Measurements from ENCODE around the gene SLC23A2. TPM values are rescaled to one million over a fixed set of nuclear protein-coding genes. Genes with fewer than 3 reads are reported as not detected.

Gene SLC23A2
- polyA plus RNA-seq, 1 donor from 2014 or later, result 38.3 TPM

- no peak overlapping the region for H3K27ac ChIP-seq (ENCODE audit: low read length)
- H3K4me2 ChIP-seq (ENCODE audit: low read length), result no peak overlapping the region
- H3K27me3 ChIP-seq (ENCODE audit: insufficient read depth, low read depth, low read length), result no peaks in the 10 kb centered on the region
- peaks cover 4% of the 10 kb centered on the region for H3K36me3 ChIP-seq (ENCODE audit: insufficient read depth, low read length)
- no peak overlapping the region for H3K4me3 ChIP-seq (ENCODE audit: low read length)
- H4K20me1 ChIP-seq (ENCODE audit: insufficient read depth), result no peaks in the 10 kb centered on the region
- no peak overlapping the region for H3K9ac ChIP-seq (ENCODE audit: low read length)
- no peaks in the 10 kb centered on the region for H3K79me2 ChIP-seq (replicated peaks; ENCODE audit: insufficient read depth, low read length)
- H3F3A ChIP-seq (ENCODE audit: insufficient read depth, low read length, poor library complexity, severe bottlenecking), result no peaks in the 10 kb centered on the region
- no peak for TF ChIP-seq CTCF (IDR thresholded peaks at IDR 0.05; ENCODE audit: poor library complexity, severe bottlenecking)
- TF ChIP-seq SMC3 (conservative IDR thresholded peaks at IDR 0.05; ENCODE audit: poor library complexity), result no peak
- TF ChIP-seq EZH2 (IDR thresholded peaks at IDR 0.05; ENCODE audit: borderline replicate concordance, insufficient read depth, low read length, poor library complexity, severe bottlenecking), result no peak
- H2AFZ ChIP-seq (ENCODE audit: low read depth, low read length), result no peak overlapping the region
- no peaks in the 10 kb centered on the region for H3K9me3 ChIP-seq (ENCODE audit: low read length)
- no peaks in the 10 kb centered on the region for H3K9me2 ChIP-seq (ENCODE audit: insufficient read depth, low read length)
These were observed 125.0 kb downstream of the SLC23A2 start for GRCh38 chr20:4876301-4876700.

DNA sequence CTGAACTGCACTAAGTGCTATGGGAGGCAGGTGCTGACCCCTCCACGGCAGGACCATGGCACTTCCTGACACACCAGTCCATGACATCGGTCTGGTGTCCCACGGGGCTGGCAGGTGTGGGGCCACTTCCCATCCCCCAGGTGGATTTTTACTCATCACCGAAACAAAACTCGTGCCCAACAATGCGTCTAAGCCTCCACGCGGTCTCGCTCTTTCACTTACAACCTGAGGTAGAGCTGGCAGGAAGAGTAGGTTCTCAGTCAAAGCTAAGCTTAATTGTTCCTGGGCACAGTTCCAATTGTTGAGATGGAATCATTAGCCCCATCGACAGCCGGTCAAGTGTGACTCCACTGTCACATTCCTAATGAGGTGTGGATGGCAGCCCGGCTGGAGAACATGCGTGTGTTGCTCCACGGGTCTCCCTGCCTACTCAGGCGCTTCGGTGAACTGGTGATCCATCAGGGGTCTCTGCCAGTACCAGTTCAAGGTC, 125.7 kb downstream of the SLC23A2 start:
- no peaks in the 10 kb centered on the region for H4K20me1 ChIP-seq (ENCODE audit: insufficient read depth)
- no peaks in the 10 kb centered on the region for H3K9me3 ChIP-seq (ENCODE audit: low read length)
- H3K27me3 ChIP-seq (ENCODE audit: insufficient read depth, low read depth, low read length), result no peaks in the 10 kb centered on the region
- no peak overlapping the region for H3K27ac ChIP-seq (ENCODE audit: low read length)
- no peaks in the 10 kb centered on the region for H3F3A ChIP-seq (ENCODE audit: insufficient read depth, low read length, poor library complexity, severe bottlenecking)
- no peak overlapping the region for H3K4me2 ChIP-seq (ENCODE audit: low read length)
- peaks cover 4% of the 10 kb centered on the region for H3K36me3 ChIP-seq (ENCODE audit: insufficient read depth, low read length)
- H3K9ac ChIP-seq (ENCODE audit: low read length), result no peak overlapping the region
- no peaks in the 10 kb centered on the region for H3K9me2 ChIP-seq (ENCODE audit: insufficient read depth, low read length)
- no peak overlapping the region for H3K4me3 ChIP-seq (ENCODE audit: low read length)
- TF ChIP-seq SMC3 (conservative IDR thresholded peaks at IDR 0.05; ENCODE audit: poor library complexity), result no peak
- TF ChIP-seq EP300 (conservative IDR thresholded peaks at IDR 0.05; ENCODE audit: poor library complexity, severe bottlenecking), result no peak
- no peak for TF ChIP-seq MXI1 (conservative IDR thresholded peaks at IDR 0.05; ENCODE audit: poor library complexity, severe bottlenecking)
- TF ChIP-seq RAD21 (conservative IDR thresholded peaks at IDR 0.05), result no peak
- no peak for TF ChIP-seq REST (IDR thresholded peaks at IDR 0.05; ENCODE audit: borderline replicate concordance)
- no peak for TF ChIP-seq CTCF (IDR thresholded peaks at IDR 0.05; ENCODE audit: poor library complexity, severe bottlenecking)
- TF ChIP-seq EZH2 (IDR thresholded peaks at IDR 0.05; ENCODE audit: borderline replicate concordance, insufficient read depth, low read length, poor library complexity, severe bottlenecking), result no peak
- TF ChIP-seq POLR2AphosphoS5 (IDR thresholded peaks at IDR 0.05), result no peak
- no peak for TF ChIP-seq TAF1 (IDR thresholded peaks at IDR 0.05; ENCODE audit: low read depth)
- no peaks in the 10 kb centered on the region for H3K79me2 ChIP-seq (replicated peaks; ENCODE audit: insufficient read depth, low read length)
- no peak overlapping the region for H2AFZ ChIP-seq (ENCODE audit: low read depth, low read length)

Data from neural cell (in vitro differentiated cells).